H9 (cell line): ENCODE measurements around the gene CAMK2B. TPM values are rescaled to one million over a fixed set of nuclear protein-coding genes. Genes with fewer than 3 reads are reported as not detected.
A peak's percentile ranks its signal among the peaks of the same experiment; 100 is the strongest.

Source experiments
- DNase-seq: peaks from one replicate; pipeline ENCODE4 v3.0.0-alpha.2; 2017
- H2AFZ ChIP-seq: one replicate; pipeline ENCODE4 v1.6.1; 2013; ENCODE audit warnings: mild to moderate bottlenecking, low read length, control low read depth, moderate library complexity
- H2AK5ac ChIP-seq: 2 replicates; pipeline ENCODE4 v1.6.1; 2013; ENCODE audit warnings: low read length, control low read depth, mixed read lengths; ENCODE audit not compliant: insufficient read length
- H2BK120ac ChIP-seq: one replicate; pipeline ENCODE4 v1.6.1; 2013; ENCODE audit warnings: low read depth, mild to moderate bottlenecking, low read length, control low read depth, inconsistent platforms; ENCODE audit not compliant: poor library complexity, severe bottlenecking
- H2BK12ac ChIP-seq: 2 replicates; pipeline ENCODE4 v1.6.1; 2013; ENCODE audit warnings: low read length, control low read depth, mixed read lengths, low read depth; ENCODE audit not compliant: insufficient read length
- H2BK15ac ChIP-seq: 2 replicates; pipeline ENCODE4 v1.6.1; 2013; ENCODE audit warnings: low read depth, low read length, control low read depth
- H2BK20ac ChIP-seq: one replicate; pipeline ENCODE4 v1.6.1; 2013; ENCODE audit warnings: low read depth, mild to moderate bottlenecking, low read length, control low read depth, inconsistent platforms; ENCODE audit not compliant: poor library complexity, severe bottlenecking
- H2BK5ac ChIP-seq: 2 replicates; pipeline ENCODE4 v1.6.1; 2013; ENCODE audit warnings: low read length, control low read depth, mixed read lengths; ENCODE audit not compliant: insufficient read length
- H3K14ac ChIP-seq: 2 replicates; pipeline ENCODE4 v1.6.1; 2013; ENCODE audit warnings: low read length, control low read depth; ENCODE audit not compliant: insufficient read depth
- H3K18ac ChIP-seq: 2 replicates; pipeline ENCODE4 v1.6.1; 2013; ENCODE audit warnings: low read depth, mild to moderate bottlenecking, mixed read lengths, low read length, control low read depth; ENCODE audit not compliant: insufficient read length
- H3K23ac ChIP-seq: 2 replicates; pipeline ENCODE4 v1.6.1; 2013; ENCODE audit warnings: low read length, control low read depth, mixed read lengths, low read depth; ENCODE audit not compliant: insufficient read length
- H3K23me2 ChIP-seq: 2 replicates; pipeline ENCODE4 v1.6.1; 2013; ENCODE audit warnings: low read depth, mild to moderate bottlenecking, mixed read lengths, low read length, control low read depth; ENCODE audit not compliant: insufficient read length, poor library complexity, severe bottlenecking
- H3K27ac ChIP-seq: 2 replicates; pipeline ENCODE4 v1.5.1; 2013; ENCODE audit warnings: low read length, control low read depth, mixed read lengths, low read depth; ENCODE audit not compliant: insufficient read length
- H3K27me3 ChIP-seq: 2 replicates; pipeline ENCODE4 v1.6.1; 2013; ENCODE audit warnings: low read length, control low read depth, inconsistent platforms; ENCODE audit not compliant: insufficient read depth
- H3K4ac ChIP-seq: 2 replicates; pipeline ENCODE4 v1.6.1; 2013; ENCODE audit warnings: low read depth, mild to moderate bottlenecking, control low read depth, inconsistent platforms, low read length, moderate library complexity
- H3K4me1 ChIP-seq: 2 replicates; pipeline ENCODE4 v1.6.1; 2013; ENCODE audit warnings: low read length, control low read depth, inconsistent platforms; ENCODE audit not compliant: insufficient read depth
- H3K4me2 ChIP-seq: 2 replicates; pipeline ENCODE4 v1.6.1; 2013; ENCODE audit warnings: low read length, control low read depth, mixed read lengths; ENCODE audit not compliant: insufficient read length, insufficient read depth
- H3K56ac ChIP-seq: 2 replicates; pipeline ENCODE4 v1.6.1; 2013; ENCODE audit warnings: low read depth, mild to moderate bottlenecking, mixed read lengths, low read length, control low read depth; ENCODE audit not compliant: insufficient read length
- H3K79me1 ChIP-seq: 2 replicates; pipeline ENCODE4 v1.6.1; 2013; ENCODE audit warnings: low read depth, mild to moderate bottlenecking, moderate library complexity, low read length, control low read depth, inconsistent platforms; ENCODE audit not compliant: insufficient read depth, poor library complexity, severe bottlenecking
- H3K79me2 ChIP-seq: 2 replicates; pipeline ENCODE4 v1.6.1; 2013; ENCODE audit warnings: low read length, control low read depth, inconsistent platforms; ENCODE audit not compliant: insufficient read depth
- H3K9ac ChIP-seq: 2 replicates; pipeline ENCODE4 v1.6.1; 2013; ENCODE audit warnings: low read length, control low read depth, mixed read lengths; ENCODE audit not compliant: insufficient read length; ENCODE audit errors: extremely low read depth
- H3K9me3 ChIP-seq: one replicate; pipeline ENCODE4 v1.6.1; 2013; ENCODE audit warnings: low read depth, low read length, inconsistent platforms; ENCODE audit not compliant: control insufficient read depth
- H3T11ph ChIP-seq: one replicate; pipeline ENCODE4 v1.6.1; 2013; ENCODE audit warnings: mild to moderate bottlenecking, low read length, control low read depth, inconsistent platforms
- H4K20me1 ChIP-seq: one replicate; pipeline ENCODE4 v1.6.1; 2013; ENCODE audit not compliant: control insufficient read depth, insufficient read length, insufficient read depth
- H4K5ac ChIP-seq: 2 replicates; pipeline ENCODE4 v1.6.1; 2013; ENCODE audit warnings: low read depth, mild to moderate bottlenecking, mixed read lengths, low read length, control low read depth; ENCODE audit not compliant: insufficient read length
- H4K8ac ChIP-seq: replicated peaks from 2 replicates; pipeline ENCODE4 v1.6.1; 2013; ENCODE audit warnings: low read length, control low read depth, mixed read lengths, low read depth; ENCODE audit not compliant: insufficient read length
- H4K91ac ChIP-seq: 2 replicates; pipeline ENCODE4 v1.6.1; 2013; ENCODE audit warnings: low read depth, mild to moderate bottlenecking, moderate library complexity, mixed read lengths, low read length, control low read depth; ENCODE audit not compliant: insufficient read length
- H3K27ac Mint-ChIP-seq, 3 experiments: 2 replicates in 2 of 3; 3 replicates in 1 of 3; pipeline ENCODE4 v1.8.0; 2020 to 2021; ENCODE audit warnings: mixed read lengths in 3 of 3, mild to moderate bottlenecking in 1 of 3, moderate library complexity in 1 of 3
- H3K27me3 Mint-ChIP-seq: 2 replicates; pipeline ENCODE4 v1.8.0; 2021; ENCODE audit warnings: low read depth, mild to moderate bottlenecking, moderate library complexity, mixed read lengths
- H3K36me3 Mint-ChIP-seq, 3 experiments: 2 replicates in 2 of 3; 3 replicates in 1 of 3; pipeline ENCODE4 v1.8.0; 2020 to 2021; ENCODE audit warnings: low read depth in 3 of 3, mixed read lengths in 3 of 3; ENCODE audit not compliant: insufficient read depth in 1 of 3
- H3K4me1 Mint-ChIP-seq, 2 experiments: 2 replicates each; pipeline ENCODE4 v1.8.0; 2020; ENCODE audit warnings: mixed read lengths in 2 of 2
- H3K4me3 Mint-ChIP-seq, 2 experiments: 2 replicates in 1 of 2; 3 replicates in 1 of 2; pipeline ENCODE4 v1.8.0; 2020 to 2021; ENCODE audit warnings: mild to moderate bottlenecking in 2 of 2, mixed read lengths in 2 of 2, moderate library complexity in 1 of 2
- H3K9me3 Mint-ChIP-seq, 2 experiments: 2 replicates in 1 of 2; 3 replicates in 1 of 2; pipeline ENCODE4 v1.8.0; 2020; ENCODE audit warnings: mild to moderate bottlenecking in 2 of 2, mixed read lengths in 2 of 2, moderate library complexity in 1 of 2
- CTCF ChIP-seq: fragments of 200-600 bp; sonication (generic); conservative IDR thresholded peaks from 3 replicates; pipeline ENCODE4 v1.8.0; 2021; ENCODE audit warnings: antibody characterized with exemption, mild to moderate bottlenecking
- WGBS: extraction: QIAGEN DNeasy Blood & Tissue Kit; methylation state at CpG from one replicate; pipeline ENCODE4 v1.1.7; 2013; ENCODE audit warnings: missing lambda C conversion rate, low lambda C conversion rate, mixed read lengths; ENCODE audit not compliant: insufficient read length; ENCODE audit errors: extremely low coverage; 5-methylcytosine and 5-hydroxymethylcytosine counted together
- total RNA-seq: library from RNA; stranded (reverse); gene quantifications from 2 replicates; pipeline ENCODE4 v1.2.1, GENCODE V29; 2021

CAMK2B gene
- total RNA-seq, 1 experiment from 2014 or later = 0.17 TPM

DNA sequence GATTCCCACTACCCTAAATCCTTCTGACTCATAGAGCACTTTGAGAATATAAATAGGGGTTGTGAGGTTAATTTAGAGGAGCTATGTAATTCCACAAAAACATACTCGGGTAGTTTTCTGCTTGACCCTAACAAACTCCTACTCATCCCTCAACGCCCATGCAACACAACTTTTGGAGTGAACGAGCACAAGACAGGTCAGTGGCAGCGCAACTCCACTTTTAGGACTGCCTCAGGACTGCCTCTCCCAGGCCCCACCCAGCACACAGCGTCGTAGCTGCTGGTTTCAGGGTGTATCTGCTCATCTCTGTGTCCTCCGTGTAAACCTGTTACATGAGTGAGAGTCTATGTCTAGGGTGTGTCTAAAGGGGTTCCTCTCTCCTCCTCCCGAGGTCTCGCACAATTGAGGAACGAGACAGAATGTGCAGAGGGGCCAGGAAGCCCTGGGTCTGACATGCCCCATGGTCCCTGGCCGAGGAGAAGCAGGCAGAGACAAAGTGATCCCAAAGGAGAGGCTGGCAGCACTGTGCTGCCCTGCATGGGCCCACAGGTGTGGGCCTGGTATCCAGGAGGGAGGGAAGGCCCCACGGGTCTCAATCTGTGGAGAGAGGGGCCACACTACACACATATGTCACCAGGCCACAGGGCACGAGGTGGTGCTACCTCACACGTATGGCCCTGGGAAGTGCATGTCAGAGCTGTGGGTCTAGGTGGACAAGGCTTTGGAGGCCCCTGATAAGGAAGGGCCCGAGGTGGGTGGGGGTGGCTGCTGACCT lies 45.5 kb downstream of the CAMK2B start:
- WGBS = no CpG with 5 or more reads among the region's 15 CpGs
- Histone ChIP-seq H3K27me3 (no peaks in the 10 kb centered on the region; the same call in 1 of the 2 replicates), H4K20me1 (no peaks in the 10 kb centered on the region), H2BK15ac (no peak overlapping the region), H3K56ac (no peak overlapping the region), H4K8ac (no peak overlapping the region), H3K18ac (no peak overlapping the region), H3K4me2 (no peak overlapping the region), H4K5ac (no peak overlapping the region), H2BK12ac (no peak overlapping the region), H3K4me1 (no peaks in the 10 kb centered on the region), H2AFZ (no peak overlapping the region), H2BK5ac (no peak overlapping the region), H2BK120ac (no peak overlapping the region), H3T11ph (no peak overlapping the region), H3K9ac (no peak overlapping the region), H3K14ac (no peak overlapping the region), H4K91ac (no peak overlapping the region), H3K23me2 (no peaks in the 10 kb centered on the region), H3K27ac (no peak overlapping the region), H3K79me2 (no peaks in the 10 kb centered on the region), H2BK20ac (no peak overlapping the region), H3K79me1 (no peaks in the 10 kb centered on the region), H3K23ac (no peak overlapping the region), H3K4ac (no peak overlapping the region), H2AK5ac (no peak overlapping the region), H3K9me3 (no peaks in the 10 kb centered on the region)
- Mint-ChIP-seq H3K27ac (no peak overlapping the region), H3K4me1 (peaks cover 3 to 6% of the 10 kb centered on the region in 2 experiments; a peak in 3 of 4 replicates), H3K36me3 (no peaks in the 10 kb centered on the region), H3K4me3 (no peak overlapping the region), H3K27me3 (peaks cover 42% of the 10 kb centered on the region), H3K9me3 (no peaks in the 10 kb centered on the region)
- no peak for TF ChIP-seq CTCF
- DNase-seq = peak; percentile 14
